ENCODE measurements around the gene FN1.
"Not testable (repeated sequence)": the region's sequence is repeated elsewhere in the genome, so short reads cannot be mapped to it uniquely, and the experiment has no call there.

Gene FN1

GRCh38 chr2:215363461-215364156 is 72.3 kb downstream of the FN1 start:
- DNase-seq = no peak

GRCh38 chr2:215363039-215363438 is 72.8 kb downstream of the FN1 start:
- DNase-seq = no peak

- no peak for DNase-seq
Measured at GRCh38 chr2:215362562-215362904, 73.3 kb downstream of the FN1 start.

DNA sequence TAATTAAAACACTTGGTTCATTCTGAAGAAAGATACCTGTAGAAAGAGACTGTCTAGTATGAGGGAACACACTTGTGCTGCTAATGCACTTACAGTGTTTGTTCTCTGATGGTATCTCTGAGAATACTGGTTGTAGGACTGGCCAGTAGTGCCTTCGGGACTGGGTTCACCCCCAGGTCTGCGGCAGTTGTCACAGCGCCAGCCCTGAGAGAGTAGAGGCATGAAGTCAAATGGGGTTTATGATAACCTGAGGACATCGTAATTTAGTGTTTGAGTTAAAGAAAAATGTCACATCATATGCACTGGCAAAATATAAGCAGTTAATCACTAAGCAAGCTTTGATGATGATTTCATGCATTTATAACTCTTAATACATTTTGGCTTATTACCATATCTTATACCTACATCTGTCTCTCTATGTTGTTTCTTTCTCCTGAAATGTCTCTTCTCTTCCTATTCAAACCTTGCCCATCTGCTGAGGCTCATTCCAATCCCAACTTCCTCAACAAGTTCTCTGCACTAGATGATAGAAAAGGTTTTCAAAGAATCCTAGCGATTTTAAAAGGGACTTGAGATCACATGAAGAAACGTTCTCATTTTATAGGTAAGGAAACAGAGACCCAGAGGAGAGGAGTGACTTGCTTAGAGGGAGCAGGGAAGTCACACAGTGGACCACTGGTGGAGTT is 73.8 kb downstream of the FN1 start:
- DNase-seq = no peak

DNA sequence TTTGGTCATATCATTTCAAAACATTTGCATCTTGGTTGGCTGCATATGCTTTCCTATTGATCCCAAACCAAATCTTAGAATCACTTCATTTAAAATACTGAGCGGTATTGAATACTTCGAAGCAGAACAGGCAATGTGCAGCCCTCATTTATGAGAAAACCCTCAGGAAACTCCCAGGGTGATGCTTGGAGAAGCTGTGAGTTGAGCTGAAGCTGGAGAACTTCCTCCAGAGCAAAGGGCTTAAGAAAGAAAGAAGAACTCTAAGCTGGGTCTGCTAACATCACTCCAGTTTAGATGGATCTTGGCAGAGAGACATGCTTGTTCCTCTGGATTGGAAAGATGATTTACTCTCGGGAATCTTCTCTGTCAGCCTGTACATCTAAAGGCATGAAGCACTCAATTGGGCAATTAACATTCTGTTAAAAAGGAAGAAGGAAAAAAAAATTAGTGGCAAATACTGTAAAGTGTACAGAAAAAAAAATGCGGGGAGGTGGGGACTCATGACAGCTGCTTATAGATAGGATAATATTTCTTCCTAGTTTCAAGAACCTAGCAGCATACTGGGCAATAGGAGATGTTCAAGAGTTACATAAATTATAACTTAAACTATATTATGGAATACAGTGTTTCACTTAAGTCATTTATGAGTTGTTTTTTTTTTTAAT is 74.5 kb downstream of the FN1 start:
- DNase-seq = no peak

DNA sequence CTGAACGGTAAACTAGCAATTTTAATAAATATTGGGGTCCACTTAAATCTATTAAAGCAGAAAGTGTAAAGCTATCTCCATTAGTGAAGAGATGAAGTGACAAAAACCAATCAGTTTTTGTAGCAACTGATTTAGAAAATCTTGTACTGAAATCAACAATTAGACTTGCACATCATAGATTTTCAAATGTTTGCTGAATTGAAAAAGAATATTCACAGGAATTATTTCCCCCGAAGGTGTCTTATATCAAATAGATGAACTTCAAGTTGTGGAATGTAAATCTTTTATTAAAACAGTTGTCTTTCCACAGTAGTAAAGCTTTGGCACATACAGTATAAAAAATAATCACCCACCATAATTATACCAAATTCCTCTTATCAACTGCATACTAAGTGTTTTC is 75.3 kb downstream of the FN1 start:
- DNase-seq = no peak

- DNase-seq = not testable (repeated sequence)
Measured at GRCh38 chr2:215360059-215360458, 75.8 kb downstream of the FN1 start.

DNA sequence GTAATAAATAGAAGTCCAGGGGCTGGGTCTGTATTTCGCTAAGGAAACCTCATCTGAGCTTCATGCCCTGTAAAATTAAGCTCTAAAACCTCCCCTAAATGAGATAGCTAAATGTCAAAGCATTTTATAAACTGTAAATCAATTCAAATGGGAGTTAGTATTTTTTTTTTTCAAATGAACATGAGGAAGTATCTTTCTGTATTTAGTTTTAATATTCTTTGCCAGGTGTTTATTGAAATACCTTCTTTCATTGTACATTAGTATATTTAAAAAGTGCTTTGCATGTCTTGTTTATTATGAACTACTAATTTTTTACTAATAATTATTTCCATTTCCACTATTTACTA is 76.3 kb downstream of the FN1 start:
- DNase-seq = no peak

- DNase-seq = no peak
Measured at GRCh38 chr2:215358891-215359575, 76.8 kb downstream of the FN1 start.

DNA sequence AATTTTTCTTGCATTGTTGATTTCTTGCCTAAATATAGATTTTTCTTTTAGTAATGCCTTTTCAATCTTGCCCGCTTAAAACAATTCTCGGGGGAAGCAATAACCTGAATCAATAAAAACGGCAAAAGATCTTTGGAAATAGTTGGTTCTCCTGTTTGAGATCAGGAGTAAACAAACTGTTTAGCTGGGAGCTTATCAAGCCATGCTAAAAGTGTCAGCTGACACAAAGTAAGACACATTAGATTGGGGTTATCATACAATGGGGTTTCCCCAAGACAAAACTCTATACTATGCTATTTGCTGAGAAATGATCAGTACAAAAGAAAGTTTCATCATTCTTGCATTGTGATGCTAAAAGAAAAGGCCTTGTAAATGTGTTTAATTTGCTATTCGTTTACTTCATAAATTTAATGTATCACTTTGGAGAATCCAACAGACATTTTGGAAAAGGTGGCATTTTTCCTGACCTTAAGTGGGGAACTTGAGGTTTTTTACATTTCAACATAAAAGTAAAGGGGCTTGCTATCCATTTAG is 77.5 kb downstream of the FN1 start:
- DNase-seq = no peak

DNA sequence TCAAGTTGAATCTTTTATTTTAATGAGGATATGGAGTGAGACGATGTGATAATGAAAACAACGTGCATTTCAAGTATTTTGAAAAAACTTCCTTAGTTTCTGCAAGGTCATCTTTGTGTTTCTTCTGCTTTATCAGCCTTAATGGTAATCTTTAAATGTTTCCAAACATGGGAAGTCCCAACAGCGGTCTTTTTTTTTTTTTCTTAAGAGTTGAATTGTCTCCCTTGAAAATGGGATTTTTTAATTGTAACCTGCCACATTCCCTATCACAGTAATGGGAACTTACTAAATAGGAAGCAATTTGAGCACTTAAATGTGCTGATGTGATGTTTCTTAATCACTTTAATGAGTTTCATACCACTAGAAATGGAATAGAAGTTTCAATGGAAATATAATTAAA is 78.2 kb downstream of the FN1 start:
- DNase-seq = no peak

GRCh38 chr2:215356948-215357461 is 78.9 kb downstream of the FN1 start:
- DNase-seq = no peak

- no peak for DNase-seq
Measured at GRCh38 chr2:215356334-215356947, 79.4 kb downstream of the FN1 start.

- DNase-seq = no peak
Measured at GRCh38 chr2:215355801-215356200, 80.1 kb downstream of the FN1 start.

DNA sequence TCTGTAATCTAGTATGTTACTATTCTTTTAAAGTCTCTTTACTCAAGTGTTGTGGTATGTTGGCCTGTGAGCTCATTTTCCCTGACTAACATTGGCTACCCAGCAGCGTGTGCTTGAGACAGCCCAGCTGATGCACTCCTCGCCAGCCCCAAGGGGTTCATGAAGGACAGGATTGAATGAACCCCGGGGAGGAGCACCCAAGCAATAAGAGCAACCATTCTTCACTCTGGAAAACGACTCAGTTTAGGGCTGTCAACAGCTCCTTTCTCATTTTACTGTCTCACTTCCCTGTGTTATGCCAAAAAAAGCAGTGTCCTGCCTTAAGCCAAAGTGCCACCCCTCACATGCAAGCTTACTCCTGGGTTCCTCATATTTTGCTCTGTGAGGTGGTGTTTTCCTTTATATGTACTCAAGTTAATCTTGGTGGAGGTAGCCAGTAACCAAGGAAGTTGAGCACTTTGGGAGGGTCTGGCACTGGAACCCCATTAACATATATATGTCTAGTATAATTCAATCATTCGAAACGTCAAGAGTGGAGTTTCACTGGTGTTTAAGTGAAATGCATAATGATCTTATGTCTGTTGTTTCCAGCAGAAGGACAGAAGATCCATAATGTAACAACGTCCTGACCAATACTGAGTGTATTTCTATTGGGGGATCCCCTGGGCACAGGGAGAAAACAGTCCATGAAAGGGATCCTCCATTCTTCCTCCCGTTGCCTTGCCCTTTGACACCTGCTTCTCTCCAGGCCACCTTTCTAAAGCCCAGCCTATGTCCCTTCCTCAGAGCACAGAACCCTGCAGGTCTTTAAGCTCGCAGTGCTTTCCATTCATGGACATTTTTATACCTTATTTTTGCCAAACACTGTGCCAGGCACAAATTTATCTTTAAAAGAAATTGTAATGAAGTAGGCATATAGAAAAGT is 80.8 kb downstream of the FN1 start:
- DNase-seq = no peak

DNA sequence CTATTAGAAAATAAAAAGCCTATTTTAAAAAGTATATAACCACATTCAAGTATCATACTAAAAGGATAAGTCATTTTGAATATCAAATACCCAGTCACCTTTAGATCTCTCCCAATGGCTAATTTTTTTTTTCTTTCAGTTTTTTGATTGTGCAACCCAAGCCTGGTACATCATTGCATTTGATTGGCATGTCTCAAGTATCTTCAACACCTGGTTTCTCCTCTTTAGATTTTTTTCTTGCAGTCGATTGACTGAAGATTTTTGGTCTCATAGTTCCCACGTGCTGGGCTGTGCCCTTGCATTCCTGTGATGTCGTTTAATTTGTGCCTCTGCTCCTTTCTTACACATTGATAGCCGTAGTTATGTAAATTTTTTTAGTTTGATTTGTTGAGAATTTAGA is 83.3 kb downstream of the FN1 start:
- DNase-seq = no peak

DNA sequence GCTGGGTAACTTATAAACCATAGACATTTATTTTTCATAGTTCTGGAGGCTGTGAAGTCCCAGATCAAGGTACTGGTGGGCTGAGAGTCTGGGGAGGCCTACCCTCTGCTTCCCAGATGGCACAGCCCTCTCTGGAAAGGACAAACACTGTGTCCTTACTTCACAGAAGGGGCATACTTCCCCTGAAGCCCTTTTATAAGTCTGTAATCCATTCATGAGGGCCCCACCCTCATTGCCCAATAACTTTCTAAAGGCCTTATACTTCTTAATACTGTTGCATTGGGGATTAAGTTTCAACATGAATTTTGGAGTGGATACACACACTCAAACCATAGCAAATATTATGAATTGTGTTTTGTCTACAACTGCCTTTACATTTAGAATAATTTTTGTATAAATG is 88.0 kb downstream of the FN1 start:
- DNase-seq = no peak

DNA sequence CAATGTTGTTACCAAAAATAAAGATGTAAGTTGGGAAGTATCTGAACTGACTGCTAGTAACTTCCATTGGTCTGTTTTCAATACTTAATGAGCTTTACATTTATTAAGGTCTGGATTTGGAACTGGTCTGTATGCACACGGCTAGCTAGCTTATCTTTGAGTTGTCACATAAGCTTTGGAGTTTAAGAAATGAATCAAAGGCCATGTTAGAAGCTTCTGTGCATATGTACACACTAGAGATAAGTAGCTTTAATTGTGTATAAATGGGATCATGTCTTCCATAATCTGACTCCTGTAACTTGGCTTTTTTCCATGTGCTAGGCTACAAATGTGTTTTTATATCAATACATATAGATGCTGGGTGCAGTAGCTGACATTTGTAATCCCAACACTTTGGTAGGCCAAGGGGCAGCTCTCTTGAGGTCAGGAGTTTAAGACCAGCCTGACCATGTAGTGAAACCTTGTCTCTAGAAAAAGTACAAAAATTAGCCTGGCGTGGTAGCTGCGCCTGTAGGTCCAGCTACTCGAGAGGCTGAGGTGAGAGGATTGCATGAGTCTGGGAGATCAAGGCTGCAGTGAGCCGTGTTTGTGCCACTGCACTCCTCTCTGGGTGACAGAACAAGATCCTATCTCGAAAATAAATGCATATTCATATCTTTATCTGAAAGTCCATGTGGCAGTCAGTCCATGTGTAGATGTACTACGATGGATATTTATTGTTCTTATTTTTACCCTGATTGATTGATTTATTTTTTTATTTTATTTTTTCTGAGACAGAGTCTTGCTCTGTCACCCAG is 96.8 kb downstream of the FN1 start:
- no peak for DNase-seq

DNA sequence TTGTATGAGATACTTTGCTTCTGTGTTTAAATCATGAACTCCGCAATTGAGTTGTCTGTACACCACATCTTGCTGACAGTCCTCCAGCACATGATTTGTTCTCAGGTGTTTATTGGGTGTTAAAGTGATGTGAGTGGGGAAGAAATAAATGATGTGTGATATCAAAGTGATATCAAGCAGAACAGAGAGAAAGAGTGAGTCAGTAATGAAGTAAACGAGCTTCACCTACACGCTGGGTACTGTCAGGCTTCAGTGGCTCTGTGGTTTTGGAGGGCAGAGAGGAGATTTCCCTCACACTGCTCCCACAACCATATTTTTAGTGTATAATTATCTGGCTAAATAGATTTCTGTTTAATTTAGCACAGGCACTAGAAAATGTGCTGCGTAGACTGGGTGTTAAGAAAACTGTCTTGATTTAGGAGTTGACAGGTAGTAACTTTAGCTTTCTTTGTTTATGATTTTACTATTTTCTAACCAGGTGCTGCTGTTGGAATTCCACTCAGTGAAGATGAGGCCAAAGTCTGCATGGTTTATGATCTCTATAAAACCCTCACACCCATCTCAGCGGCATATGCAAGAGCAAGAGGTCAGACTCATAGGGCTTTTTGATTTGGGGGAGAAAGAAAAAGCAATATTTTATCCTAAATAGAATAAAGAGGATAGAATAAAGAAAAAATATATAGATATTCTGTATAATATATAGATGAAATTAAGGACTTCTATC is 102.8 kb downstream of the FN1 start:
- DNase-seq = peak in 1 of 2 experiments; percentile 33

- DNase-seq = no peak
Measured at GRCh38 chr2:215328066-215328465, 107.8 kb downstream of the FN1 start.
